Esophagus squamous epithelium (tissue), 4 donors: ENCODE measurements around the gene SMC6.

Source experiments
- CTCF ChIP-seq, 6 experiments: fragments of 450-650 bp in 4 of 6; fragments of 200-600 bp in 2 of 6; sonication (generic) in 2 of 6; IDR thresholded peaks; one replicate each; pipeline ENCODE4 v1.5.1; 2016 to 2019; ENCODE audit warnings: antibody characterized with exemption in 6 of 6, mild to moderate bottlenecking in 4 of 6, moderate library complexity in 4 of 6
- POLR2A ChIP-seq, 4 donors: fragments of 450-650 bp; IDR thresholded peaks; one replicate each; pipeline ENCODE4 v1.6.1; 2017; ENCODE audit warnings: antibody characterized with exemption in 4 of 4, mild to moderate bottlenecking in 4 of 4, moderate library complexity in 3 of 4

DNA sequence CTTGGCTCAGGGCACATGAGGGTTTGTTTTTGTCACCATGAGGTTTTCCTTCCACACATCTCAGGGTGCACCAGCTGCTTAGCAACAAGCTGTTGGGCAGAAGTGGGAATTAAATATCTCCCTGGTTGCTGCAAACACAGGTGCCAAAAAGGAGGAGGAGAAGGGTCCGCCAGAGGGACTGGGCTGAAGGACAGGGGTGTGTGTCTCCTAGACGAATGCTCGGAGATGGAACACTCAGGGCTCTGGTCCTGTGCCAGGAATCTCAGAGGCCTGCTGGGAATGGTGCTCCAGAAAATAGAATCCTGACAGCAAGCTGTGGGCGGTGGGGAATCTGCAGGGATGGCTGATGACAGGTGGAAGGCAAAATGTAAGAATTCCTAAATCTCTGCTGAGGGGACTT, 118.6 kb downstream of the SMC6 start:
- TF ChIP-seq CTCF (IDR thresholded peaks at IDR 0.05): no peak
- no peak for TF ChIP-seq POLR2A (IDR thresholded peaks at IDR 0.05)
